Epithelial cell of proximal tubule (primary cell): Measurements from ENCODE around the gene SPATA3. TPM values are rescaled to one million over a fixed set of nuclear protein-coding genes. Genes with fewer than 3 reads are reported as not detected.
A peak's percentile ranks its signal among the peaks of the same experiment; 100 is the strongest.

ENCODE experiments used
- DNase-seq: peaks from one replicate; pipeline ENCODE4 v3.0.0-alpha.2; 2011; ENCODE audit warnings: low read depth
- H3K4me3 ChIP-seq: 2 replicates; pipeline ENCODE4 v1.5.1; 2011; ENCODE audit warnings: low read depth, mild to moderate bottlenecking, low read length
- total RNA-seq: library from RNA; depleted of rRNA; stranded (reverse); fragments of >200 nt; gene quantifications from 2 replicates; pipeline ENCODE4 v1.2.3, GENCODE V29; 2015
- TF ChIP-seq, protein P1 (sequence below): conservative IDR thresholded peaks from 2 replicates; pipeline ENCODE4 v1.5.1; 2012; ENCODE audit warnings: low read depth, mild to moderate bottlenecking, low read length

Gene SPATA3
- total RNA-seq, 1 donor from 2014 or later, result not detected

- no peak overlapping the region for H3K4me3 ChIP-seq
- TF ChIP-seq, protein P1, sequence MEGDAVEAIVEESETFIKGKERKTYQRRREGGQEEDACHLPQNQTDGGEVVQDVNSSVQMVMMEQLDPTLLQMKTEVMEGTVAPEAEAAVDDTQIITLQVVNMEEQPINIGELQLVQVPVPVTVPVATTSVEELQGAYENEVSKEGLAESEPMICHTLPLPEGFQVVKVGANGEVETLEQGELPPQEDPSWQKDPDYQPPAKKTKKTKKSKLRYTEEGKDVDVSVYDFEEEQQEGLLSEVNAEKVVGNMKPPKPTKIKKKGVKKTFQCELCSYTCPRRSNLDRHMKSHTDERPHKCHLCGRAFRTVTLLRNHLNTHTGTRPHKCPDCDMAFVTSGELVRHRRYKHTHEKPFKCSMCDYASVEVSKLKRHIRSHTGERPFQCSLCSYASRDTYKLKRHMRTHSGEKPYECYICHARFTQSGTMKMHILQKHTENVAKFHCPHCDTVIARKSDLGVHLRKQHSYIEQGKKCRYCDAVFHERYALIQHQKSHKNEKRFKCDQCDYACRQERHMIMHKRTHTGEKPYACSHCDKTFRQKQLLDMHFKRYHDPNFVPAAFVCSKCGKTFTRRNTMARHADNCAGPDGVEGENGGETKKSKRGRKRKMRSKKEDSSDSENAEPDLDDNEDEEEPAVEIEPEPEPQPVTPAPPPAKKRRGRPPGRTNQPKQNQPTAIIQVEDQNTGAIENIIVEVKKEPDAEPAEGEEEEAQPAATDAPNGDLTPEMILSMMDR, result no peak
- no peak for DNase-seq
Observed at GRCh38 chr2:230968921-230969658, 26.8 kb upstream of the SPATA3 start.

DNA sequence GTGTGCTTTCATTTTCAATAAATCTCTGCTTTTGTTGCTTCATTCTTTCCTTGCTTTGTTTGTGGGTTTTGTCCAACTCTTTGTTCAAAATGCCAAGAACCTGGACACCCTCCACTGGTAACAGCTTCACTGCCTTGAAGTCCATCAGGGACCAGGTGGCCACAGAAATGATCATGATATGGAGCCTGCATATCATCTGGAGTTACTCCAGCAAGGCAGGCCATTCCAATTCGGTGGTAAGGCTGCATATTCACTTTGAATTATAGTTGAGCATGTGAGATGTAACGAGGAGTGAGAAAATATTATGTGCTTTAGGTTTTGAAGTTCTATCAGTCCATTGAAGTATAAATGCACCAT lies 26.3 kb upstream of the SPATA3 start:
- H3K4me3 ChIP-seq, result no peak overlapping the region
- TF ChIP-seq, protein P1, result no peak
- no peak for DNase-seq

DNA sequence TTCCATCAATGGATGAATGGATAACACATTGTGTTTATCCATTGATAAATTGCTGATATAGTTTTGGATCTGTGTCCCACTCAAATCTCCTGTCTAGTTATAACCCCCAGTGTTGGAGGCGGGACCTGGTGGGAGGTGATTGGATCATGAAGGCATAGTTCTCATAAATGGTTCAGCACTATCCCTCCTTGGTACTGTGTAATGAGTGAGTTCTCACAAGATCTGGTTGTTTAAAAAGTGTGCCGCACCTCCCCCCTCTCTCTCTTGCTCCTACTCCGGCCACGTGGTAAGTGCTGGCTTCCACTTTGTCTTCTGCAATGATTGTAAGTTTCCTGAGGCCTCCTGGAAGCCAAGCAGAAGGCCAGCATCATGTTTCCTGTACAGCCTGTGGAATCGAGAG lies 23.9 kb upstream of the SPATA3 start:
- DNase-seq, result no peak

GRCh38 chr2:230974096-230974913 lies 21.6 kb upstream of the SPATA3 start:
- peak; percentile 30 for DNase-seq
- no peak overlapping the region for H3K4me3 ChIP-seq
- TF ChIP-seq, protein P1, result no peak

More for the DNA sequence above, 23.9 kb upstream of the SPATA3 start:
- H3K4me3 ChIP-seq, result no peak overlapping the region
- TF ChIP-seq, protein P1, result no peak

- H3K4me3 ChIP-seq, result no peak overlapping the region
- no peak for DNase-seq
- TF ChIP-seq, protein P1, result no peak
Observed at GRCh38 chr2:230975927-230976326, 20.0 kb upstream of the SPATA3 start.

- no peak for DNase-seq
Observed at GRCh38 chr2:230976671-230977171, 19.2 kb upstream of the SPATA3 start.

More at GRCh38 chr2:230976671-230977171, 19.2 kb upstream of the SPATA3 start:
- no peak overlapping the region for H3K4me3 ChIP-seq
- TF ChIP-seq, protein P1, result no peak
